ENCODE data around the gene UGT1A10.
"Not testable (repeated sequence)": the region's sequence is repeated elsewhere in the genome, so short reads cannot be mapped to it uniquely, and the experiment has no call there.

Gene UGT1A10

GRCh38 chr2:233636306-233636705 is at the start of gene UGT1A10:
Gene UGT1A10, plus strand, starts transcription at chr2:233636448. Its CDS starts 75 bp downstream, at chr2:233636523.
- not testable (repeated sequence) for DNase-seq (ENCODE audit: low read depth, low spot score)

- no peak for DNase-seq (ENCODE audit: low read depth, low spot score)
These were observed 47.8 kb upstream of the UGT1A10 start for GRCh38 chr2:233588400-233588799.

DNA sequence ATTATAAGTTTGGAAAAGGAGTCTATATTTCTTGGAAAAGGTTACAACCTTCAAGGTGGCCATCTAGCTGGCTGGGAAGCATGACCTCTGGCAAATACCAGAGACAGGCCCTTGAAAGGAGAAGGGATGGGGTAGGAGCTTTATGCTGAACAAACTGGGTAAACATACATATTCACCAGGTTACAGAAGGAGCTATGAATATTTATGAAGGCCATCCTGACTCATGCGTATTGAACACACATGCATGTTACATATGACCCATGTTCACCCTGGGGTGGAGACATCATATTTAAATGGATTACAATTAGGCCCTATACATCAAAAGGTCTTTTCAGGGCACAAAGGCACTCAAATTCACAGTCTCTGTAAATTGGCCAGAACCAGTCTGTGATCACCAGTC is 43.5 kb upstream of the UGT1A10 start:
- DNase-seq (ENCODE audit: low read depth, low spot score): not testable (repeated sequence)

- no peak for DNase-seq (ENCODE audit: low read depth, low spot score)
These were observed 43.0 kb upstream of the UGT1A10 start for GRCh38 chr2:233593201-233593600.

DNA sequence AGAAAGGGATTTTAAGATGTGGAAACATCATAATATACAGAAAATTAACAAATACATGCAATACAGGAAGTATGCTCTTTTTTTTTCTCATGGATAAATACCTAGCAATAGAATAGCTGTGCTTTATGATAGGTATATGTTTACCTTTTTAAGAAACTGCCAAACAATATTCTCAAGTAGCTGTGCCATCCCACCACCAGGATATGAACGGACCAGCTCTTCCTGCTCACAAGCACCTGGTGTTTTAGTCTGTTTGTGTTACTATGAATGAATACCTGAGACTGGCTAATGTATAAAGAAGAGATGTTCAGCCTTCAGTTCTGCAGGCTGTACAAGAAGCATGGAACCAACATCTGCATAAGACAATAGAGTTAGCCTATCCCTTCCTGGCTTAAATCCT is 38.7 kb upstream of the UGT1A10 start:
- DNase-seq (ENCODE audit: low read depth, low spot score): no peak

DNA sequence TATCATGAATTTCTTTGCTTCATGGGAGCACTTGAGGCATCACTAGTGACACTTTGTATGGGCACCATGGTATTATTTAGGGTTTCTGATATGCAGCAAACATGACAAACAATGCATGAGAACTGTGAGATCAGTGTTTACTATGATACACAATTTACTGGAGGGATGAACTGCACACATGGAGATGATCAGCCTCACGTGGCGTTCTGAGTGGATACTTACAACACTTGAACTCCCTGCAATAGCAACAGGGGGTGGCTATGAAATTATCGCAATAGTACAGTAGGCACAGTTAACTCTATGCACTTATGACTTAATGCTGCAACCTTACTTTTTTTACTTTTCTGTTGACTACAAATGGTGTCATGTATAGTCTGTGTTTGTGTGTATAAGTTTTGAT is 37.3 kb upstream of the UGT1A10 start:
- DNase-seq (ENCODE audit: low read depth, low spot score): no peak

DNA sequence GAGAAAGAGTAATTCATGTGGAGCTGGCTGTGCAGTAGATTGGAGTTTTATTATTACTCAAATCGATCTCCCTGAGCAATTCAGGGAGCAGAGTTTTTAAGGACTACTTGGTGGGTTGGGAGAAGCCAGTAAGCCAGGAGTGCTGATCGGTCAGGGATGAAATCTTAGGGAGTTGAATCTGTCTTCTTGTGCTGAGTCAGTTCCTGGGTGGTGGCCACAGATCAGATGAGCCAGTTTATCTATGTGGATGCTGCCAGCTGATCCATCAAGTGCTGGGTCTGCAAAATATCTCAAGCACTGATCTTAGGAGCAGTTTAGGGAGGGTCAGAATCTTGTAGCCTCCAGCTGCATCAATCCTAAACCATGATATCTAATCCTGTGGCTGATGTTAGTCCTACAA is 35.9 kb upstream of the UGT1A10 start:
- no peak for DNase-seq (ENCODE audit: low read depth, low spot score)

DNA sequence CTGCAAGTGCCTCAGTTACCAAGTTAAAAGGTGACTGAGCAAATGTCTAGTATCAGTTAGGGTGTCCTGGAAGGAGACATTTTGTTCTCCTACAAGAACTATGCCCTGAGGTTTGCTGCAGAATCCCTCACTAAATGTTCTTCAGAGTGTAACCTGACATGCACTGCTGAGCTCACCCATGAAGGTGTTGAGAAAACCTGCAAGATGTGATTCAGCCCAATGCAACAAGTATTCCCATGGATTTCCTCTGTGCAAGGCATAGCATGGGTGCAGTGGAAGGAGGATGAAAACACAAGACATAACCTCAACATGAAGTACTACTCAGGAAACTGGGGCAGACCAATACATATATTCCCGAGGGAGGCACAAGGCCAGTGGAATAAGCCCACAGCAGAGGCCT is 34.2 kb upstream of the UGT1A10 start:
- DNase-seq (ENCODE audit: low read depth, low spot score): no peak

DNA sequence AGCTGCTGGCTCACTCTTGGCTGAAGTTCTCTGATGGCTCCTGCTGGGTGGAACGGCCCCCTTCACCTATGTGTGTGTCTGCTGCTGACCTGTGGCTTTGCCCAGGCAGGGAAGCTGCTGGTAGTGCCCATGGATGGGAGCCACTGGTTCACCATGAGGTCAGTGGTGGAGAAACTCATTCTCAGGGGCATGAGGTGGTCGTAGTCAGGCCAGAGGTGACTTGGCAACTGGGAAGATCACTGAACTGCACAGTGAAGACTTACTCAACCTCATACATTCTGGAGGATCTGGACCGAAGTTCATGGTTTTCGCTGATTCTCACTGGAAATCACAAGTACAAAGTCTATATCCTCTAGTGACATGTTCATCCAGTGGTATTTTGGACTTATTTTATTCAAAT is 32.7 kb upstream of the UGT1A10 start:
- no peak for DNase-seq (ENCODE audit: low read depth, low spot score)

DNA sequence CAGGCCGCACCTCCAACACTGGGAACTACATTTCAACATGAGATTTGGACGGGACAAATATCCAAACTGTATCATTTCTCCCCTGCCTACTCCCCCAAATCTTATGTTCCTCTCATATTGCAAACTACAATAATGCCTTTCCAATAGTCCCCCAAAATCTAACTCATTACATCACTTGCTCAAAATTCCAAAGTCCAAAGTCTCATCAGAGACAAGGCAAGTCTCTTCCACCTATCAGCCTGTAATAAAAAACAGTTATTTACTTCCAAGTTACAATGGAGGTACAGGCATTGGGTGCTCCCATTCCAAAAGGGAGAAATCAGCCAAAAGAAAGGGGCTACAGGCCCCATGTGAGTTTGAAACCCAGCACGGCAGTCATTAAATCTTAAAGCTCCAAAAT is 31.4 kb upstream of the UGT1A10 start:
- DNase-seq (ENCODE audit: low read depth, low spot score): no peak

- DNase-seq (ENCODE audit: low read depth, low spot score): no peak
These were observed 30.6 kb upstream of the UGT1A10 start for GRCh38 chr2:233605680-233606079.

DNA sequence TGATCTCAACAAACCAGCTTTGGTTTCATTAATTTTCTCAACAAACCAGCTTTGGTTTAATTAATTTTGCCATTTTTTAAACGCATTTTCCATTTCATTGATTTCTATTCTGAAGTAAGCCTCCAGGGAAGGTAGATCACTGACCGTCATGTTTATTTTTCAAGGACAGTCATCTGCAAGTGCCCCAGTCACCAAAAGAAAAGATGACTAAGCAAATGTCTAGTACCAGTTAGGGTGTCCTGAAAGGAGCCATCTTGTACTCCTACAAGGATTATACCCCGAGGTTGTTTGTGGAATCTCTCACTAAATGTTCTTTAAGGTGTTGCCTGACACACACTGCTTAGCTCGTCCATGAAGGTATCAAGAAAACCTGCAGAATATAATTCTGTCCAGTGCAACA is 25.0 kb upstream of the UGT1A10 start:
- DNase-seq (ENCODE audit: low read depth, low spot score): no peak

- not testable (repeated sequence) for DNase-seq (ENCODE audit: low read depth, low spot score)
These were observed 18.8 kb upstream of the UGT1A10 start, which contains the start of gene UGT1A8 for GRCh38 chr2:233617476-233617875. Gene UGT1A8, plus strand, starts transcription at chr2:233617633. Its CDS starts 75 bp downstream, at chr2:233617708.

- DNase-seq (ENCODE audit: low read depth, low spot score): no peak
These were observed 16.0 kb upstream of the UGT1A10 start for GRCh38 chr2:233620204-233620603.

DNA sequence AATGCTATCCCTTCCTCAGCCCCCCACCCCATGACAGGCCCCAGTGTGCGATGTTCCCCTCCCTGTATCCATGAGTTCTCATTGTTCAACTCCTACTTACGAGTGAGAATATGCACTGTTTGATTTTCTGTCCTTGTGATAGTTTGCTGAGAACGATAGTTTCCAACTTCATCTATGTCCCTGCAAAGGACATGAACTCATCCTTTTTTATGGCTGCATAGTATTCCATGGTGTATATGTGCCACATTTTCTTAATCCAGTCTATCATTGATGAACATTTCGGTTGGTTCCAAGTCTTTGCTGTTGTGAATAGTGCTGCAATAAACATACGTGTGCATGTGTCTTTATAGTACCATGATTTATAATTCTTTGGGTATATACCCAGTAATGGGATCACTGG is 14.4 kb upstream of the UGT1A10 start:
- DNase-seq (ENCODE audit: low read depth, low spot score): not testable (repeated sequence)

DNA sequence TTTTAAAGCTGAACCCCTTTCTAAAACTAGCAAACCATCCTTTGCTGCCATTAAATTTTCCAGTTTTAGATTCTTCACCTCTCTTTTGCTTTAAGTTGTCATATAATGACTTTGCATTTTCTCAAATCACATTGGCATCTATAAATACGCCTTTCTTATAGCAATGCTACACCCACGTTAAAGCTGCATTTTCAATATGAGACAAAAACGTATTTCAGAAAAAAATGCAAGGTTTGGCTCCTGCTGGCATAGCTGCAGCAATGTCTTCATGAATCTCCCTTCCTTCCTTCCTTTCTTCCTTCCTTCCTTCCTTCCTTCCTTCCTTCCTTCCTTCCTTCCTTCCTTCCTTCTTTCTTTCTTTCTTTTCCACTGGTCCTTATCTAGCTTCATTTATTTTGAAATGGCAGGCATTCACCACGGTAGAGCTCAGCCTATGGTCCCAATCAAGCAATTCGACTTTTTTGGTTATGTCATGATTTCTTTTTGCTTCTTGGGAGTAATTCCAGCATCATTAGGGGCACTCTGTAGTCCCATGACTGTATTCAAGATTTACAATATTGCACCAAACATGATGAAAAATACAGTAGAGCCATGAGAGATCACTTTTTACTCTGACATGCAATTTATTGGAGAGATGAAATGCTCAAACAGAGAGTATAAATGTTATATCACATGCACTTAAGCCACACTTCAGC is 8.8 kb upstream of the UGT1A10 start:
- DNase-seq (ENCODE audit: low read depth, low spot score): no peak

- no peak for DNase-seq (ENCODE audit: low read depth, low spot score)
These were observed 2.6 kb downstream of the UGT1A10 start for GRCh38 chr2:233638836-233639235.

GRCh38 chr2:233639860-233640259 is 3.6 kb downstream of the UGT1A10 start:
- DNase-seq (ENCODE audit: low read depth, low spot score): no peak

- DNase-seq (ENCODE audit: low read depth, low spot score): peak; percentile 16
These were observed 6.9 kb downstream of the UGT1A10 start for GRCh38 chr2:233643128-233643527.

GRCh38 chr2:233646033-233646432 is 9.8 kb downstream of the UGT1A10 start:
- DNase-seq (ENCODE audit: low read depth, low spot score): not testable (repeated sequence)

DNA sequence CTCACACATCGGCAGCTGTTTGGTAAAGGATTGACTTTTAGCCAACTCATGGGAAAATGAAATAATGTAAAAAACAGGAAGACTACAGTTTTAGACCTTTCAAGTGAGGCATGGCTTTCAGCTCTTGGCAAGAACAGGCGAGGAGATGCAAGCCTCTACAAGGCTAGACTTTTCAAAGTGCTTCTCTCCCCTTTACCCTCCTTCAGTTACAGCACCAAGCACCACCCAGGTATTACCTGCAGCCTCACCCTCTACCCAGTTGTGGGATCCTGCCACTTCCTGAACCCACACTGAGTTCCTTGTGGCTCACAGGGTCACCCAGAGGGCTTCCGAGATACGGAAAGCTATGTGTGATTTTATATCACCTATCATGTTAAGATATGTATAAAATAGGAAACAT is 14.7 kb downstream of the UGT1A10 start:
- DNase-seq (ENCODE audit: low read depth, low spot score): no peak

GRCh38 chr2:233651430-233651829 is 15.2 kb downstream of the UGT1A10 start:
- no peak for DNase-seq (ENCODE audit: low read depth, low spot score)

DNA sequence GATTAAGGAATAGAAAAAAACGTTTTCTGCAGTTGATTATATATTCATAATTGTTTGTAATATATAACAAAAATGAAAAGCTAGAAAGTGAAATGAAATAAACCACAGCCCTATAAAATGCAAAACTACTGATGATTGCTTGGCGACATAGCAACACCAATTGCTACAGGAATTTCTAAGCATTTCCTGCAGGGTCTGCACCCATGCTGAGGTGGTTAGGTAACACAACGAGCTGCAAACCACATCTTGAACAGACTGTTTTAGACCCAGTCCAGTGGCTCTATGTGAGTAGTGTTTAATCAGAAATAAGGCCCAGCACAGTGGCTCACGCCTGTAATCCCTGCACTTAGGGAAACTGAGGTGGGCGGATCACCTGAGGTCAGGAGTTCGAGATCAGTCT is 18.3 kb downstream of the UGT1A10 start:
- DNase-seq (ENCODE audit: low read depth, low spot score): no peak

GRCh38 chr2:233655043-233655442 is 18.8 kb downstream of the UGT1A10 start:
- DNase-seq (ENCODE audit: low read depth, low spot score): no peak
